BLaER1 treated with 17β-estradiol and CSF1 and Interleukin-3, amounts not matched to agents 10 nM and 100 nM (cell line): Measurements from ENCODE around the gene BLM.

ENCODE experiments used
- H3K27ac ChIP-seq, 11 experiments: shearing (Covaris generic); formaldehyde crosslinking; 2 replicates each; pipeline ENCODE4 v1.8.1; 2022
- H3K27me3 ChIP-seq, 11 experiments: shearing (Covaris generic); formaldehyde crosslinking; 2 replicates each; pipeline ENCODE4 v1.8.1; 2022
- H3K36me3 ChIP-seq, 11 experiments: shearing (Covaris generic); formaldehyde crosslinking; 2 replicates each; pipeline ENCODE4 v1.8.1; 2022
- H3K4me1 ChIP-seq, 10 experiments: shearing (Covaris generic); formaldehyde crosslinking; 2 replicates each; pipeline ENCODE4 v1.8.1; 2022
- H3K4me2 ChIP-seq, 11 experiments: shearing (Covaris generic); formaldehyde crosslinking; 2 replicates each; pipeline ENCODE4 v1.8.1; 2022
- H3K4me3 ChIP-seq, 10 experiments: shearing (Covaris generic); formaldehyde crosslinking; 2 replicates each; pipeline ENCODE4 v1.8.1; 2022
- H3K9ac ChIP-seq, 11 experiments: shearing (Covaris generic); formaldehyde crosslinking; 2 replicates each; pipeline ENCODE4 v1.8.1; 2022
- H3K9me3 ChIP-seq, 11 experiments: shearing (Covaris generic); formaldehyde crosslinking; replicated peaks in 1 of 11; 2 replicates each; pipeline ENCODE4 v1.8.1; 2022
- H4K20me1 ChIP-seq, 11 experiments: shearing (Covaris generic); formaldehyde crosslinking; 2 replicates each; pipeline ENCODE4 v1.8.1; 2022
- Cebpa-rat ChIP-seq, 11 experiments: shearing (Covaris generic); IDR thresholded peaks; 2 replicates each; pipeline ENCODE4 v1.8.1; 2022

The BLM gene

DNA sequence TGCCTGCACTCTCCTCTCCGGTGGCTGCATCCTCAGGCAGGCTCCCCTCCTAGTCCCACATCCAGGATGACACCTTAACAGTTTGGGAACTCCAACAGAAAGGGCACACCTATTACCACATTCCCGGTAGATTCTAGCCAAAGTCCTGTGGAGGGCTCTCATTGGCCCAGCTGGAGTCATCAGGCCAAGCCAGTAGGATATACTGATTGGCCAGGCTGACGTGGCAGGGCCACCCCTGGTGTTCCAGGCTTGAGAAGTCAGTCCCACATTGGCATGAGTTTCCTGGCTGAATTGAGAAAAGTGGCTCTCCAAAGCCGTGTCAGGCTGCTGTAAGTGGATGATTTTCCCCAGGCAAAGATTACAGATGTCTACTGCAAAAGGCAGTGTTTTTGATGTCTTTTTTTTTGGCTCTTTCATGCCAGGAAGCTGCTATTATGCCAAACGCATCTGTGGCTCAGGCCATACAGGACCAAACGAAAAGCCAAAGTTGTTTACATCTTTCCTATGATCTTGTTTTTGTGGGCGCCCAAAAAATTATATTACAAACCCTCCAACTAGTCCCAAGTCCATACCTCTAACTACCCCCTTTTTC, 6.6 kb upstream of the BLM start:
- no peaks in the 10 kb centered on the region for H3K27me3 ChIP-seq
- peak overlapping the region in 3 of 11 experiments; percentile 63 to 81 (median 76); a peak in 5 of 22 replicates for H3K4me2 ChIP-seq
- TF ChIP-seq Cebpa-rat (IDR thresholded peaks at IDR 0.05) = no peak
- H3K9ac ChIP-seq = no peak overlapping the region
- H3K27ac ChIP-seq = no peak overlapping the region
- H3K4me3 ChIP-seq = no peak overlapping the region
- no peaks in the 10 kb centered on the region for H3K9me3 ChIP-seq
- H3K36me3 ChIP-seq = peaks cover 0 to 13% (median 0%) of the 10 kb centered on the region in 11 experiments; a peak in 4 of 22 replicates
- H4K20me1 ChIP-seq = no peaks in the 10 kb centered on the region
- peaks cover 8 to 25% (median 13%) of the 10 kb centered on the region in 10 experiments; a peak in 14 of 20 replicates for H3K4me1 ChIP-seq

DNA sequence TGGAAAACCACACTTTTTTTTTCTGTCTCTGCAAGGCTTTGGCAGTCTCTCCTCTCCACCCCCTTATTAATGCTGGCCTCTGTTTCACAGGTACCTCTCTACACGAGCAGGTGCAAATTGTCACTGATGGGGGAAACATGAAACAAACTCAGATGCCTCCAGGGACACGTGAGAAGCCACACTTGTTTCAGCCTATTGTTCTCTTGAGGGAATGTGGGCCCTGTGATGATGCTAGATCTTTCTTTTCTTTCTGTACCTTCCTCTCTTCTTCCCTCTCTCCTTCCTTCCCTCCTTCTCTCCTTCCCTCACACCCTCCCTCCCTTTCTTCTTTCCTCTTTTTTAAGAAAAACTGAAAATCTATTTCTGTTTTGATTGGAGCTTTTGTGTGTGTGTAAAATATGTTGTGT, 5.7 kb upstream of the BLM start:
- Histone ChIP-seq H3K36me3 (peaks cover 0 to 13% (median 0%) of the 10 kb centered on the region in 11 experiments; a peak in 4 of 22 replicates), H3K27me3 (no peaks in the 10 kb centered on the region), H4K20me1 (no peaks in the 10 kb centered on the region), H3K9me3 (no peaks in the 10 kb centered on the region), H3K4me3 (no peak overlapping the region), H3K4me2 (peak overlapping the region in 9 of 11 experiments; percentile 4 to 81 (median 41); a peak in 13 of 22 replicates), H3K9ac (peak overlapping the region in 4 of 11 experiments; percentile 14 to 51 (median 26); a peak in 4 of 22 replicates), H3K27ac (peak overlapping the region in 5 of 11 experiments; percentile 16 to 49 (median 41); a peak in 6 of 22 replicates), H3K4me1 (peaks cover 16 to 33% (median 20%) of the 10 kb centered on the region in 10 experiments)
- TF ChIP-seq Cebpa-rat (IDR thresholded peaks at IDR 0.05) = no peak

DNA sequence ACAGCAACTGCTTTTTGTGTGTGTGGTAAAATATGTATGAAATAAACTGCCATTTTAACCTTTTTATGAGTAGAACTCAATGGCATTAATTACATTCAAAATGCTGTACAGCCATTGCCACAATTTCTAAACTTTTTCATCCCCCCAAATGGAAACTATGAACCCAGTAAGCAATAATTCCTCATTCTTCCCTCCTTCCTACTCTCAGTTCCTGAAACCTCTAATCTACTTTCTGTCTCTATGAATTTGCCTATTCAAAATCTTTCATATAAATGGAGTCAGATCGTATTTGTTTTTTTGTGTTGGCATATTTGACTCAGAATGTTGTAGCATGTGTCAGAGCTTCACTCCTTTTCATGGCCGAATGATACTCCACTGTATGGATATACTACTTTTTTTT, 5.3 kb upstream of the BLM start:
- no peak for TF ChIP-seq Cebpa-rat (IDR thresholded peaks at IDR 0.05)
- no peaks in the 10 kb centered on the region for H4K20me1 ChIP-seq
- peak overlapping the region in 9 of 11 experiments; percentile 4 to 81 (median 41); a peak in 13 of 22 replicates for H3K4me2 ChIP-seq
- peak overlapping the region in 2 of 11 experiments; percentile 14 to 30; a peak in 2 of 22 replicates for H3K9ac ChIP-seq
- H3K4me3 ChIP-seq = no peak overlapping the region
- H3K27me3 ChIP-seq = no peaks in the 10 kb centered on the region
- peaks cover 16 to 33% (median 20%) of the 10 kb centered on the region in 10 experiments for H3K4me1 ChIP-seq
- no peaks in the 10 kb centered on the region for H3K9me3 ChIP-seq
- H3K27ac ChIP-seq = peak overlapping the region in 5 of 11 experiments; percentile 16 to 49 (median 41); a peak in 6 of 22 replicates
- H3K36me3 ChIP-seq = peaks cover 0 to 13% (median 0%) of the 10 kb centered on the region in 11 experiments; a peak in 4 of 22 replicates

DNA sequence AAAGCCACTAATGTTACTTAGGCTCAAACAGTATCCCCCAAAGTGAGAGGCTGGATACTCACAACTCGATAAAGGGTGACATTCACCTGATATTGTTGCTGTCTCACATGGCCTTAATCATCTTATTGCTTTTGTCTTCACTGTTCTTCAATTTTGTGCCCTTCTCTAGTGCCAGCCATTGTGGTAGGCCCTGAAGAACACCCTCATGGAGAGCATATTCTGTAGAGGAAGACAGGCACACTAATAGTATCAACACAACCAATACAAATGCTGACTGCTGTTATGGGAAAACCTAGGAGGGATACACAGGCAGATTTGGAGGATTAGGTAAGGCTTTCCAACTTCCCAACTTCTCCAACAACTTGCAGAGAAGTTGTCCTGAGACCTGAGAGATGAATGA, 4.1 kb upstream of the BLM start:
- Histone ChIP-seq H3K27me3 (no peaks in the 10 kb centered on the region), H3K27ac (no peak overlapping the region), H3K4me2 (no peak overlapping the region), H3K9me3 (no peaks in the 10 kb centered on the region), H3K4me1 (peaks cover 19 to 38% (median 22%) of the 10 kb centered on the region in 10 experiments), H3K4me3 (no peak overlapping the region), H4K20me1 (no peaks in the 10 kb centered on the region), H3K36me3 (peaks cover 0 to 13% (median 0%) of the 10 kb centered on the region in 11 experiments; a peak in 4 of 22 replicates), H3K9ac (no peak overlapping the region)
- no peak for TF ChIP-seq Cebpa-rat (IDR thresholded peaks at IDR 0.05)

DNA sequence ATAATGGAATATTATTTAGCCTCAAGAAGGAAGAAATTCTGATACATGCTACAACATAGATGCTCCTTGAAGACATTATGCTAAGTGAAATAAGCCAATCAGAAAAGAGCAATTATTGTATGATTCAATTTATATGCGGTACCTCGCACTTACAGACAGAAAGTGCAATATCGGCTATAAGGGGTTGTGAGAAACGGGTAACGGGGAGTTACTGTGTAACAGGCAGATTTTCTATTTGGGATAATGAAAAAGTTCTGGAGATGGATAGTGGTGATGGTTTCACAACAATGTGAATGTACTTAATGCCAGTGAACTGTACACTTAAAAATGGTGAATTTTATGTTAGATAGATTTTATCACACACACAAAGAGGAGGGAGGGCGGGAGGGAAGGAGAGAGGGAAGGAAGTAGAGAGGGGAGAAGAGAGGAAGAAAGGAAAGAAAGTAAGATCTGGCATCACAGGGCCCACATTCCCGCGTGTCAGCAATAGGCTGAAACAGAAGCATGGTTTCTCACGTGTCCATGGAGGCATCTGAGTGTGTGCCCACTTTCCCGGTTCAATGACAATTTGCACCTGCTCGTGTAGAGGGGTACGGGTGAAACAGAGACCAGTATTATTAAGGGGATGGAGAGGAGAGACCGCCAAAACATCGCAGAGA, 700 bp upstream of the BLM start:
- Histone ChIP-seq H3K27me3 (no peaks in the 10 kb centered on the region), H3K9me3 (no peaks in the 10 kb centered on the region), H3K27ac (peak overlapping the region; percentile 80 to 97 (median 92)), H3K4me2 (peak overlapping the region; percentile 74 to 90 (median 85)), H3K36me3 (peaks cover 0 to 31% (median 14%) of the 10 kb centered on the region in 11 experiments; a peak in 13 of 22 replicates), H3K4me1 (peaks cover 30 to 46% (median 32%) of the 10 kb centered on the region in 10 experiments), H4K20me1 (no peaks in the 10 kb centered on the region; a peak in 3 of 22 replicates), H3K4me3 (peak overlapping the region; percentile 67 to 98 (median 90)), H3K9ac (peak overlapping the region; percentile 86 to 97 (median 91))
- no peak for TF ChIP-seq Cebpa-rat (IDR thresholded peaks at IDR 0.05)

DNA sequence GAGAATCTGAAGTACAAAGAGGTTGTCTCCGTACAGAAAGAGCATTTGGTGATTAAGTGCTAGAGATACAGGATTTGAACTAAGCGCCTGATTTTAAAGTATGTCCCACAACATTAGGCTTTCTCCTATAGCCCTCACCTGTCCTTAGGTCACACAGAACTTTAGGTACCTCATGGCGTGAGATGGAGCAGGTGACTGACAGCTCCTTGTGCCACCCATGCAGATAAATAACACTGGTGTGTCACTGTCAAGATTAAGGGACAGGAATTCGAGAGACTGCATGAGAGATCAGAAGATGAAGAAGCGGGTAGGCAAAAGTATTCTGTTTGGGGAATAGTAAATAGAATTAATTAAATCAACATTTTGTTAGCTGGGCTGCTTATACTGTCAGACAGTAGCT, 1.1 kb downstream of the BLM start:
- Histone ChIP-seq H3K27me3 (no peaks in the 10 kb centered on the region), H3K9ac (peak overlapping the region; percentile 61 to 97 (median 91)), H3K9me3 (no peaks in the 10 kb centered on the region), H3K4me1 (peaks cover 20 to 33% (median 24%) of the 10 kb centered on the region in 10 experiments), H3K4me2 (peak overlapping the region; percentile 79 to 96 (median 89)), H3K36me3 (peaks cover 0 to 49% (median 29%) of the 10 kb centered on the region in 11 experiments; a peak in 14 of 22 replicates), H4K20me1 (peaks cover 0 to 6% (median 0%) of the 10 kb centered on the region in 11 experiments; a peak in 5 of 22 replicates), H3K27ac (peak overlapping the region in 9 of 11 experiments; percentile 80 to 97 (median 92); a peak in 14 of 22 replicates), H3K4me3 (peak overlapping the region; percentile 67 to 98 (median 90))
- TF ChIP-seq Cebpa-rat (IDR thresholded peaks at IDR 0.05) = no peak

DNA sequence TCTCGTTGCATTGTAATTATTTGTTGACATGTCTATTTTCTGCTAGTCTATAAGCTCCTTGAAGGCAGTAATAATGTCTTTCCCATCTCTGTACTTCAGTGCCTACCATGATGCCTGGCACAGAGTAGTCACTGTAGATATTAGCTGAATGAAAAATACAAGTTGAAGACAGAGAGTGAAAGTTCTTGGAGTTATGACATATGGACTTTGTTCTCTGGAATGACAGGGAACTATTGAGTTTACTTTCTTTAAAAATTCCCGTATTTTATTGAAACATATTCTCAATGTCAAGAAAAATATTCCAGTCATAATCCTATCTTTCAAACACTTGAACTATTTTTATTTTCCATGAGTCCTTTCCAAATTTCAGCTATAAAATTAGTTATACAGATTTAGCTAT, 3.0 kb downstream of the BLM start:
- Histone ChIP-seq H4K20me1 (peaks cover 0 to 19% (median 7%) of the 10 kb centered on the region in 11 experiments; a peak in 8 of 22 replicates), H3K36me3 (peaks cover 0 to 61% (median 42%) of the 10 kb centered on the region in 11 experiments; a peak in 19 of 22 replicates), H3K9ac (no peak overlapping the region), H3K27me3 (no peaks in the 10 kb centered on the region), H3K9me3 (no peaks in the 10 kb centered on the region), H3K4me1 (peaks cover 23 to 42% (median 26%) of the 10 kb centered on the region in 10 experiments), H3K27ac (no peak overlapping the region), H3K4me2 (peak overlapping the region in 2 of 11 experiments; percentile 16 to 36; a peak in 5 of 22 replicates), H3K4me3 (no peak overlapping the region)
- no peak for TF ChIP-seq Cebpa-rat (IDR thresholded peaks at IDR 0.05)

DNA sequence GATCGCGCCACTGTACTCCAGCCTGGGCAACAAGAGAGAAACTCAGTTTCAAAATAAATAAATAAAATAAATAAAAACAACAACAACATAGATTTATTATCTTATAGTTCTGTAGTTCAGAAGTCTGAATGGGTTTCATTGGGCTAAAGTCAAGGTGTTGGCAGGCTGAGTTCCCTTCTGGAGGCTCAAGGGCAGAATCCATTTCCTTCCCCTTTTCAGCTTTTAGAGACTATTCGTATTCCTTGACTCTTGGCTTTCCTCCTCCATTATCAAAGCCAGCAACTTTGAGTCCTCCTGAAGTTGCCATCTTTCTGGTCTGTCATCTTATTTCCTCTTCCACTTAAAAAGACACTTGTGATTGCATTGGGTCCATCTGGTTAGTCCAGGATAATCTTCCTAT, 12.1 kb downstream of the BLM start:
- Histone ChIP-seq H3K27me3 (no peaks in the 10 kb centered on the region), H4K20me1 (peaks cover 0 to 13% (median 7%) of the 10 kb centered on the region in 11 experiments; a peak in 6 of 22 replicates), H3K9me3 (peaks cover 4 to 38% (median 26%) of the 10 kb centered on the region in 11 experiments; a peak in 20 of 22 replicates), H3K4me2 (peak overlapping the region in 6 of 11 experiments; percentile 9 to 68 (median 50); a peak in 11 of 22 replicates), H3K4me1 (peaks cover 0 to 51% (median 13%) of the 10 kb centered on the region in 10 experiments; a peak in 14 of 20 replicates), H3K4me3 (no peak overlapping the region), H3K36me3 (peaks cover 0 to 99% (median 79%) of the 10 kb centered on the region in 11 experiments; a peak in 19 of 22 replicates), H3K27ac (no peak overlapping the region; a peak in 1 of 22 replicates), H3K9ac (no peak overlapping the region)
- no peak for TF ChIP-seq Cebpa-rat (IDR thresholded peaks at IDR 0.05)
